ENCODE results near the gene TSHZ3. TPM values are rescaled to one million over a fixed set of nuclear protein-coding genes. Genes with fewer than 3 reads are reported as not detected.

TSHZ3 gene
- total RNA-seq, 1 donor = 10.8 TPM

DNA sequence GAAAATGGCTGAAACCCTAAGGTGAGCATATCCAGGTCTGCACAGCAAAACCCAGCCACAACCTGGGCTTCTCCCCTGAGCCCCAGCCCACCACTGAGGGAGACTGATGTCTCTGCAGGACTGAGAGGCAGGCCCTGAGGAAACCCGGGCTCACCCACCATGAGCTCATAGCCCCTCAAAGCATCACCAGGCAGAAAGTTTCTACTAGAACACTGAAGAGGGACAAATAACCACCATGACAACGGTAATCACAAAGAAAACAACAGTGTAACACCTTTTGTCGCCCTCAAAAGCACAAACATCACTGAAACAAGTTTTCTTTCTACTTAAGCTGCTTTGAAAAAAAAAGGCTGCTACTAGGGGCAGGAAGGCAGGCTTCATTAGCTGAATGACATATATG lies 29.8 kb downstream of the TSHZ3 start:
- DNase-seq (ENCODE audit: low read depth) = no peak
- TF ChIP-seq, protein P1, sequence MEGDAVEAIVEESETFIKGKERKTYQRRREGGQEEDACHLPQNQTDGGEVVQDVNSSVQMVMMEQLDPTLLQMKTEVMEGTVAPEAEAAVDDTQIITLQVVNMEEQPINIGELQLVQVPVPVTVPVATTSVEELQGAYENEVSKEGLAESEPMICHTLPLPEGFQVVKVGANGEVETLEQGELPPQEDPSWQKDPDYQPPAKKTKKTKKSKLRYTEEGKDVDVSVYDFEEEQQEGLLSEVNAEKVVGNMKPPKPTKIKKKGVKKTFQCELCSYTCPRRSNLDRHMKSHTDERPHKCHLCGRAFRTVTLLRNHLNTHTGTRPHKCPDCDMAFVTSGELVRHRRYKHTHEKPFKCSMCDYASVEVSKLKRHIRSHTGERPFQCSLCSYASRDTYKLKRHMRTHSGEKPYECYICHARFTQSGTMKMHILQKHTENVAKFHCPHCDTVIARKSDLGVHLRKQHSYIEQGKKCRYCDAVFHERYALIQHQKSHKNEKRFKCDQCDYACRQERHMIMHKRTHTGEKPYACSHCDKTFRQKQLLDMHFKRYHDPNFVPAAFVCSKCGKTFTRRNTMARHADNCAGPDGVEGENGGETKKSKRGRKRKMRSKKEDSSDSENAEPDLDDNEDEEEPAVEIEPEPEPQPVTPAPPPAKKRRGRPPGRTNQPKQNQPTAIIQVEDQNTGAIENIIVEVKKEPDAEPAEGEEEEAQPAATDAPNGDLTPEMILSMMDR (IDR thresholded peaks at IDR 0.05; ENCODE audit: insufficient read depth, low read depth, low read length) = no peak
- H3K4me3 ChIP-seq (ENCODE audit: low read depth, low read length) = no peak overlapping the region

DNA sequence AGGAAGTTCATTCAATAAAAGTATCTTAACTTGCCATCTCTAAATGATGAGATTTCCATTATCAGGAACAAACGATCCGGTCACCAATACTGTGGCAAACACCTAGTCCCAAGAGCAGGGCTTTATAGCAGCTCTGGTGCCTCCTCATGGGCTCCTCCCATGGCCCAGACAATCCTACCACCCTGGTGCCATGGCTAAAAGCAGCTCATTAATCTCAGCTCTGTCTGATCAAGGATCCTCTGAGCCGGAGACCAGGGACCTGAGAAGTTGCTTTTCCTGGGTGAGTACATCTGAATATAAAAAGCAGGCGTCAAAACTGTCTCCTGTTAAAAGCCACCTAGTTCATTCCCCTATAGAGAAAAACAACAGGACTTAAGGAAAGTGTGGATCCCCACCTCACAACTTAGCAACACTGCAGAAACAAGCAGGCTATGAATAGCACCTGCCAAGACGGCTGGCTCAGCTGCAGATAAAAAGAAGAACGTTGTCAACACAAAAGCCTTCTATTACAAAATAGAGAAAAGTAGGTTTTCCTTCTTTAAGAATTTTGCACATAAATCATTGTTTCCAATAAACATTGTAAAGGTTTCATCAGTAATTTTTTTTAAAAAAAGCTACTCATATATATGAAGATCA lies 30.3 kb downstream of the TSHZ3 start:
- TF ChIP-seq, protein P1 (IDR thresholded peaks at IDR 0.05; ENCODE audit: insufficient read depth, low read depth, low read length) = no peak
- H3K4me3 ChIP-seq (ENCODE audit: low read depth, low read length) = no peak overlapping the region
- DNase-seq (ENCODE audit: low read depth) = no peak

DNA sequence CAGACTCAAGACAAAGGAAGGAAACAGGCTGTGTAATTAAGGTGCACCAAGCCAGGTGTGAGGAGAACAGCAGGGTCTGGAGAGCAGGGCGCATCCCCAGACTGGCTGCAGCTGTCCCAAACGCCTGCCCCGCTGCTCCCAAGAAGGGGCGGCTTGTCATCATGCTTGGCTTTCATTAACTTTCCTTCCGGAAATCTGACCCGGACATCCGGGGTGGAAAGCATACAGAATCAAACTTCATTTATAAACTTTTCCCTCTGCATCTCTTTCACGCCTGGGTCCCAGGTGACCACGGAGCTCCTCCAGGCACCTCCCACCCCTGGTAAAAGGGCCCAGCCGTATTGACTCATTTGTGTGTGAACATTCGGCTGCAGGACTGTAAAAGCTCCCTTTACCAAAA lies 31.7 kb downstream of the TSHZ3 start:
- no peak for DNase-seq (ENCODE audit: low read depth)
- no peak overlapping the region for H3K4me3 ChIP-seq (ENCODE audit: low read depth, low read length)

DNA sequence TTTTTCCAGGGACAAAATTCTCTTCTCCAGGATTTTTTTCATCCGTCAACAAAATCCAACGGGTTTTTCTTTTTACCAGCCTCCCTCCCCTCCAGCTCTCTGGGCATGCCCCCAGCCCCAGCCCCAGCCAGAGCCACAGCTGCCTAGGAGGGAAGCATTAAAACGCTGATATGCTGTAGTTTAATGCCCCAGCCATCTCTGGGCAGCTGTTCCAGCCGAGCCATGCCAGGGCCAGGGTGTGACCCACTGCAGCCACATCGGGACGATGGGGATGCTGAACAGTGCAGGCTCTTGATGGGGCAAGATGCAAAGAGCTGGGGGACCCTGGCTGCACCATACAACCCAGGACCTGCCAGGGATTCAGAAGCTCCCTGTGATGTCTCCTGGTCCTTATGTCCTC lies 32.1 kb downstream of the TSHZ3 start:
- DNase-seq (ENCODE audit: low read depth) = no peak
- TF ChIP-seq, protein P1 (IDR thresholded peaks at IDR 0.05; ENCODE audit: insufficient read depth, low read depth, low read length) = no peak

More for the DNA sequence above, 31.7 kb downstream of the TSHZ3 start:
- TF ChIP-seq, protein P1 (IDR thresholded peaks at IDR 0.05; ENCODE audit: insufficient read depth, low read depth, low read length) = no peak

DNA sequence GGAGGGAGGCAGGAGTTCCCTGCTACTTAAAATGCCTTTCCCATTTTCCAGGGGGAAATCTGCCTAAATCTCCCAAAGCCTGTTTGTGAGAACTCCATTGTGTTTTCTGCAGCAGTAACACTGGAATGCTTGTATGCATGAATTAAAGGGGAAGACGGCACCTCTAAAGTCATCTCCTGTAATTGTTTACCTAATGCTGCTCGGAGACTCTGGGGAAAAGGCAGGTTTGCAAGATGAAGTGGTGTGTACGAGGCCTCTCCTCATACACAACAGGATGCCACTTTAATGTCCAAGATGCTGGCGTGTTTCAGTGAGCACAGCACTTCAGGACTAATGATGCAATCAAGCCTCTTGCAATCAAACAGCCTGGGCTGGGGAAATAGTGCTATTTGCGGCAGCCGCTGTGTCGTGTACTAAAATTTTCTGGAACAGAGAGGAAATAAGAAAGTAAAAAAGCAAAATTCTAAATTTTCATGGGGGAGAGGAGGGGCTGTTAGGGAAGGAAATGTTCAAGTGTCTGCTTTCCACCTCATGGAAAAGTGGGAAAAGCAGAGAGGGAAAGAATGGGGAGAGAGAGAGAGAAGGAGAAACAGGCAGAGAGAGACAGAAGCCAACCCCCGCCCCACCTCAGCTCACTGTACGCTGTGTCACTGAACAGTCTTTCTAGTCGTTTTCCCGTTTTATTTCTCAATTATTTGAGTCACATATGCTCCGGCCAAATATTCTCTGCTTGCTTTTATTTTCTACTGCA lies 32.9 kb downstream of the TSHZ3 start:
- peak; percentile 86 for DNase-seq (ENCODE audit: low read depth)
- peak overlapping the region; percentile 26 for H3K4me3 ChIP-seq (ENCODE audit: low read depth, low read length)
- TF ChIP-seq, protein P1 (IDR thresholded peaks at IDR 0.05; ENCODE audit: insufficient read depth, low read depth, low read length) = no peak

More for the DNA sequence above, 32.1 kb downstream of the TSHZ3 start:
- H3K4me3 ChIP-seq (ENCODE audit: low read depth, low read length) = no peak overlapping the region

DNA sequence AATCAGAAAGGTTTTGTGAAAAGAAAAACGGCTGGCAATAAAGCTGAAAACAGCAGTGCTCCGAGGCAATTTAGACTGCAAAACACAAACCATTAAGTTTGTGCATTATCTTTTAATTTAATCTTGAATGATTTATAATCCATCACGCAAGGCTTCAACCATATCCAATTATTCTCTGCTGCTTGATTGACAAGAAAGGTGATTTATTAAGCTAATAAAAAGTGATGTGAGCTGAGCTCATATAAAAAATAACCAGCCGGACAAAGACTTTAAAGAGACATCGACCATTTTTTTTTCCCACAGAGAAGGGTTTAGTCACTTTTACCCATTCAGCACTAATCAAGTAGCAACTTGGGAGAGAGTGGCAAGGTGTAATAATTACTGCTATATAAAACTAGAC lies 33.6 kb downstream of the TSHZ3 start:
- TF ChIP-seq, protein P1 (IDR thresholded peaks at IDR 0.05; ENCODE audit: insufficient read depth, low read depth, low read length) = no peak
- no peak overlapping the region for H3K4me3 ChIP-seq (ENCODE audit: low read depth, low read length)
- DNase-seq (ENCODE audit: low read depth) = no peak
